Endothelial cell of umbilical vein (primary cell): Measurements from ENCODE around the gene CRHR1.

Experiments
- EZH2 ChIP-seq: IDR thresholded peaks from 2 replicates; pipeline ENCODE4 v1.6.1; 2012; ENCODE audit warnings: borderline replicate concordance, low read depth, mild to moderate bottlenecking, moderate library complexity, low read length, inconsistent platforms; ENCODE audit not compliant: severe bottlenecking
- FOS ChIP-seq: IDR thresholded peaks from 2 replicates; pipeline ENCODE4 v1.6.1; 2011; ENCODE audit warnings: mild to moderate bottlenecking, low read length, moderate library complexity, borderline replicate concordance; ENCODE audit not compliant: insufficient read depth
- GATA2 ChIP-seq: IDR thresholded peaks from 2 replicates; pipeline ENCODE4 v1.7.0; 2011; ENCODE audit warnings: low read depth, mild to moderate bottlenecking, moderate library complexity, mixed read lengths, low read length; ENCODE audit not compliant: insufficient read length, insufficient read depth
- MYC ChIP-seq: IDR thresholded peaks from one replicate; pipeline ENCODE4 v1.6.1; 2011; ENCODE audit warnings: mild to moderate bottlenecking, low read depth, low read length
- POLR2A ChIP-seq: IDR thresholded peaks from 2 replicates; pipeline ENCODE4 v1.6.1; 2012; ENCODE audit warnings: low read depth, mild to moderate bottlenecking, control low read depth, low read length
- POLR2AphosphoS5 ChIP-seq: IDR thresholded peaks from 2 replicates; pipeline ENCODE4 v1.6.1; 2012; ENCODE audit warnings: low read depth, mild to moderate bottlenecking, control low read depth, low read length, moderate library complexity; ENCODE audit not compliant: insufficient read depth
- TF ChIP-seq, protein P1 (sequence below), 2 donors: IDR thresholded peaks; 1 replicate in 1 of 2; 2 replicates in 1 of 2; pipeline ENCODE4 v1.5.1; 2011; ENCODE audit warnings: low read length in 2 of 2, mild to moderate bottlenecking in 2 of 2, moderate library complexity in 2 of 2, control low read depth in 1 of 2, inconsistent platforms in 1 of 2, low read depth in 1 of 2; ENCODE audit not compliant: insufficient read depth in 1 of 2; ENCODE audit errors: extremely low read depth in 1 of 2
- TF ChIP-seq, protein P2 (sequence below): IDR thresholded peaks from 2 replicates; pipeline ENCODE4 v1.6.1; 2011; ENCODE audit not compliant: insufficient read depth, insufficient read length

DNA sequence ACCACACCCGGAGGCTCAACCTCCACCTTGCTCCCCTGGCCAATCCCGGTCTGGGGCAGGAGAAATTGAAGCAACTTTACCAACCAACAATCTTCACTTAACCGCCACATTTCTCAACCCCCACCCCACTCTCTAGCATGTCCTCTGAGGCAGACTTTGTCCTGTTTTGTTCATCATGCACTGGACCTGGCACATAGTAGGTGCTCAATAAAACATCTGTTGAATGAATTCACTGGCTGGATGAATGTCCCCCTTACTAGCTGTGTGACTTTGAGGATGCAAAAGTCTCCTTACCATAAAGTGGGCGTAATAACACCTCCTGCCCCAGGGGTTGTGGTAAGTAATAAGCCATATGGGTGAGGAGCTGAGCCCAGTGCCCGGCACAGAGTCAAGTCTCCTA lies 66.3 kb downstream of the CRHR1 start:
- TF ChIP-seq POLR2A (no peak), EZH2 (no peak), GATA2 (no peak), MYC (no peak), FOS (no peak), POLR2AphosphoS5 (no peak)
- TF ChIP-seq, protein P1, sequence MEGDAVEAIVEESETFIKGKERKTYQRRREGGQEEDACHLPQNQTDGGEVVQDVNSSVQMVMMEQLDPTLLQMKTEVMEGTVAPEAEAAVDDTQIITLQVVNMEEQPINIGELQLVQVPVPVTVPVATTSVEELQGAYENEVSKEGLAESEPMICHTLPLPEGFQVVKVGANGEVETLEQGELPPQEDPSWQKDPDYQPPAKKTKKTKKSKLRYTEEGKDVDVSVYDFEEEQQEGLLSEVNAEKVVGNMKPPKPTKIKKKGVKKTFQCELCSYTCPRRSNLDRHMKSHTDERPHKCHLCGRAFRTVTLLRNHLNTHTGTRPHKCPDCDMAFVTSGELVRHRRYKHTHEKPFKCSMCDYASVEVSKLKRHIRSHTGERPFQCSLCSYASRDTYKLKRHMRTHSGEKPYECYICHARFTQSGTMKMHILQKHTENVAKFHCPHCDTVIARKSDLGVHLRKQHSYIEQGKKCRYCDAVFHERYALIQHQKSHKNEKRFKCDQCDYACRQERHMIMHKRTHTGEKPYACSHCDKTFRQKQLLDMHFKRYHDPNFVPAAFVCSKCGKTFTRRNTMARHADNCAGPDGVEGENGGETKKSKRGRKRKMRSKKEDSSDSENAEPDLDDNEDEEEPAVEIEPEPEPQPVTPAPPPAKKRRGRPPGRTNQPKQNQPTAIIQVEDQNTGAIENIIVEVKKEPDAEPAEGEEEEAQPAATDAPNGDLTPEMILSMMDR (IDR thresholded peaks at IDR 0.05; ENCODE audit: extremely low read depth in 1 of 2, insufficient read depth in 1 of 2, low read depth in 1 of 2, low read length in 2 of 2): no peak
- TF ChIP-seq, protein P2, sequence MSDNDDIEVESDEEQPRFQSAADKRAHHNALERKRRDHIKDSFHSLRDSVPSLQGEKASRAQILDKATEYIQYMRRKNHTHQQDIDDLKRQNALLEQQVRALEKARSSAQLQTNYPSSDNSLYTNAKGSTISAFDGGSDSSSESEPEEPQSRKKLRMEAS: no peak
